Activated CD4-positive, alpha-beta T cell treated with anti-CD3 and anti-CD28 coated beads, Interleukin-2, amount 10 ng/mL, durations not matched to agents 7 days and 5 days (primary cell): ENCODE measurements around the gene CRYBG1. TPM values are rescaled to one million over a fixed set of nuclear protein-coding genes. Genes with fewer than 3 reads are reported as not detected.

Experiments used
- CTCF ChIA-PET: fragments of 350-600 bp; sonication (Branson Sonifier 250); formaldehyde crosslinking; loops from one replicate; lab custom pipeline; 2021; ENCODE audit warnings: antibody characterized with exemption; lab: Charles Lee
- POLR2A ChIA-PET: fragments of 350-600 bp; sonication (Branson Sonifier 250); formaldehyde crosslinking; loops from one replicate; lab custom pipeline; 2021; ENCODE audit warnings: antibody characterized with exemption; lab: Charles Lee
- DNase-seq: peaks from one replicate; pipeline ENCODE4 v3.0.0-alpha.2; 2020
- H3K27ac Mint-ChIP-seq: one replicate; pipeline ENCODE4 v1.8.0; 2021; ENCODE audit warnings: mild to moderate bottlenecking, moderate library complexity, mixed read lengths
- H3K27me3 Mint-ChIP-seq: one replicate; pipeline ENCODE4 v1.8.0; 2021; ENCODE audit warnings: mixed read lengths
- H3K36me3 Mint-ChIP-seq: one replicate; pipeline ENCODE4 v1.8.0; 2021; ENCODE audit warnings: low read depth, mixed read lengths
- H3K4me1 Mint-ChIP-seq: one replicate; pipeline ENCODE4 v1.8.0; 2021; ENCODE audit warnings: mixed read lengths
- H3K4me3 Mint-ChIP-seq: one replicate; pipeline ENCODE4 v1.8.0; 2021; ENCODE audit warnings: mild to moderate bottlenecking, moderate library complexity, mixed read lengths
- H3K9me3 Mint-ChIP-seq: one replicate; pipeline ENCODE4 v1.8.0; 2021; ENCODE audit warnings: mixed read lengths
- total RNA-seq, 2 experiments: library from RNA; stranded (reverse); gene quantifications; one replicate each; pipeline ENCODE4 v1.2.3, GENCODE V29; 2021

The CRYBG1 gene
- total RNA-seq, 2 experiments from 2014 or later = 41.1 to 46.8 TPM

DNA sequence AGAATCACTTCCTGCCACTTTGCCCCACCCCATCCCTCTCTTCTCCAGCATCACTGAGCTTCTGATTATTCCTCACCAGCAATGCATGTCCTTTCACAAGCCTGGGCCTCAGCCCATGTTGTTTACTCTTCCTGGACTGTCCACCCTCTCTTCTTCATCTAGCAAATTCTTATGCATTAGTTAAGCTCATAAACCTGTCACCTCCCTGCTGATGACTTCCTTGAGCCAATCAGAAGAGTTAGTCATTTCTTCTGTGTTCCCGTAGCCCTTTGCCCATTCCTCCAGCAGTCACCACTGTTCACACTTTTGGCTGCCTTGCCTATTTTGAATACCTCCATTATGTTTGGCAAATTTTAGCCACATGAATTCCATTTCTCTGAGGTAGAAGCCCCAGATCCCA lies 4.1 kb upstream of the CRYBG1 start:
- DNase-seq = no peak
- Mint-ChIP-seq H3K36me3 (no peaks in the 10 kb centered on the region), H3K9me3 (no peaks in the 10 kb centered on the region), H3K27ac (no peak overlapping the region), H3K4me1 (peaks cover 12% of the 10 kb centered on the region), H3K27me3 (peaks cover 63% of the 10 kb centered on the region), H3K4me3 (no peak overlapping the region)
- POLR2A ChIA-PET = no interaction called here
- CTCF ChIA-PET = interaction anchor here (0.9 to 1.1 kb wide), 2 partner anchors 14 to 16 kb away, joined by 3 to 4 read pairs; no protein-coding TSS in a partner anchor

DNA sequence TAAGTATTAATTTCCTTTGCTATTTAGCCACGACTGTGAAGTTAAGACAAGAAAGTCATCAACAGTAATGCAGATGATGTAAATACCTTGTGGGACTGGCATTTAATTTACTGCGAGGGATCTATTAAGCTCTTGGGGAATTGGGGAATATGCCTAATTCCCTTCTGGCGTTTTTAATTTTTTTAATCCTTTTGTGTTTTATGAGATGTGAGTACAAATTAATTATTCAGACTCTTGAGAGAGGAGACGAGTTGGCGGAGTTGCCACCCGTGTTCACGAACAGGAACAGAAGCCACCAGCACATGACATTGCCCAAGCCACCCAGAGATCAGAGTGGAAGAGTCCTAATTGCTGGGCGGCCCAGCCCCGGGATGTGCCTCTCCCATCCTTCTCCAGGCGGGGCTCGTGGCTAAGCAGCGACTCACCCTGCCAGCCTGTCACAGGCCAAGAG lies 533 bp upstream of the CRYBG1 start:
- H3K27ac Mint-ChIP-seq = no peak overlapping the region
- no peaks in the 10 kb centered on the region for H3K9me3 Mint-ChIP-seq
- no peaks in the 10 kb centered on the region for H3K36me3 Mint-ChIP-seq
- peaks cover 13% of the 10 kb centered on the region for H3K4me1 Mint-ChIP-seq
- peak overlapping the region; percentile 61 for H3K4me3 Mint-ChIP-seq
- H3K27me3 Mint-ChIP-seq = peaks cover 58% of the 10 kb centered on the region
- ChIA-PET CTCF (interaction anchor here (0.9 to 3.3 kb wide), 7 partner anchors 12 to 137 kb away, joined by 3 to 11 read pairs (median 3); no protein-coding TSS in a partner anchor), POLR2A (no interaction called here)
- DNase-seq = no peak

DNA sequence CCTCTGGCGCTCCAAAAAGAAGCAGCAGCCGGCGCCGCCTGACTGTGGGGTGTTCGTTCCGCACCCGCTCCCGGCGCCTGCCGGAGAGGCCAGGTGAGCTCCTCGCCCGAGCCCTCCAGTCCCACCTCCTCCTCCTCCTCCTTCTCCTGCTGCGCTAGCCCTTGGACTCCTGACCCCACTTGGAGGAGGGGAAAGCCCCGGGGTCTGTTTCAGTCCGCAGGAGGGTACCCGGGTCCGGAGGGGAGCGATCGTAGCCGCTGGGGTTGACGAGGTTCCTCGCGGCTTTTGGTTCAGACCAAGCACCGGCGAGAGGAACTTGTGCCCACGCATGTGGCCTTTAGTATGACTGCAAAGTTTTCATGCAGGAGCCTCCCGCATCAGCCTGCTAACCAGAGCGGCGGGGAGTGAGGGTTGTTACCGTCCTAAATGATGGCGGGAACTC lies 493 bp downstream of the CRYBG1 start:
- POLR2A ChIA-PET = no interaction called here
- Mint-ChIP-seq H3K4me1 (peaks cover 13% of the 10 kb centered on the region), H3K9me3 (no peaks in the 10 kb centered on the region), H3K27me3 (peaks cover 54% of the 10 kb centered on the region), H3K27ac (no peak overlapping the region), H3K36me3 (no peaks in the 10 kb centered on the region), H3K4me3 (peak overlapping the region; percentile 64)
- DNase-seq = peak; percentile 12
- CTCF ChIA-PET = interaction anchor here (0.6 to 3.3 kb wide), 17 partner anchors 9 to 390 kb away, joined by 3 to 11 read pairs (median 3); partner anchors contain the start of gene ATG5

DNA sequence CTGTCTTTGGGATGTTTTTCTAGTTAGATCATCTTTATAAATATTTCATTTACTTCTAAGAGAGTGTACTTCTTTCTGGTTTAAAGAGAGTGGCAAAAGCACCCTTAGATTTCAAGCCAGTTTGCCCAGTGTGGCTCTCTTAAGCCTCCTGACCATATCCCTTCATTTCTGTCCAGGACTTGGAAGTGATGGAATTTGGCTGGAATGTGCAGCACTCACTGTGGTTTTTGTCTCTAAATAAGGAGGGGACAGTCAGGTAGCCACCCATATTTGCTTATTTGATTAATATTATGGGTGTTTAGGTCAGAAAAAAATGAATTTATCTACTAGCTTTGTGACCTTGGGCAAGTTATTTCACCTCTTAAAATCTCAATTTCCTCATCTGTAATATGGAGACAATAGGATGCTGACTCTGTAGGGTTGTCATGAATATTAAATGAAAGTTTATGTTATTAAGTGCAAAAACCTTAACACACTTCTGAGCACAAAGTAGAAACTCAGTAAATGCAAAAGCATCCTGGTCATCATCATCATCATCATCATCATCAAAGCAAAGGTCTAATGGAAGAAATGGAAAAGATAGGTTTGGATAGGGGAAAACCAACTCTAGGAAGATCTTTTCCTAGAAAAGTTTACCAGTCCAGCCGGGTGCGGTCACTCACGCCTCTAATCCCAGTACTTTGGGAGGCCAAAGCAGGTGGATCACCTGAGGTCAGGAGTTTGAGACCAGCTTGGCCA lies 3.1 kb downstream of the CRYBG1 start:
- no peak overlapping the region for H3K4me3 Mint-ChIP-seq
- H3K9me3 Mint-ChIP-seq = no peaks in the 10 kb centered on the region
- peaks cover 13% of the 10 kb centered on the region for H3K4me1 Mint-ChIP-seq
- CTCF ChIA-PET = interaction anchor here (0.6 to 1.6 kb wide), 2 partner anchors 24 to 28 kb away, joined by 4 to 6 read pairs; no protein-coding TSS in a partner anchor
- peaks cover 39% of the 10 kb centered on the region for H3K27me3 Mint-ChIP-seq
- no peak overlapping the region for H3K27ac Mint-ChIP-seq
- POLR2A ChIA-PET = no interaction called here
- DNase-seq = no peak
- no peaks in the 10 kb centered on the region for H3K36me3 Mint-ChIP-seq

DNA sequence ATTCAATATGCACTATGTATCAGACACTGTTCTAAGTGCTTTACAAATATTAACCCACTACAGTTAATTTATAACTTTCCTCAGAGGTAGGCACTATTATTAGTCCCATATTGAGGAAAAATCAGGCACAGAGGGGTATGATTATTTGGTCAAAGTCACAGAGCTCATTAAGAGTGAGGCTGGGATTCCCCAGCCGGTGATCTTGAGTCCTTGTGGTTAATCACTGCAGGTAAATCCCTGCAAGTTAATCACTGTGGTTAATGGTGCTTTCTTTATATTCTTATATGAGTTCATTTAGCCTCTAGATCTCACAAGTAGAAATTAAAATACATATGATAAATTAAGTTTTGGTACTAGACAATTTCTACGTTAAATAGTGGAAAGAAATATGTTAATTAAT lies 9.2 kb downstream of the CRYBG1 start:
- H3K9me3 Mint-ChIP-seq = no peaks in the 10 kb centered on the region
- no peak for DNase-seq
- peaks cover 13% of the 10 kb centered on the region for H3K4me1 Mint-ChIP-seq
- H3K36me3 Mint-ChIP-seq = no peaks in the 10 kb centered on the region
- ChIA-PET CTCF (interaction anchor here (0.6 to 2.7 kb wide), 5 partner anchors 9 to 628 kb away, joined by 3 to 10 read pairs (median 4); partner anchors contain the start of gene CRYBG1), POLR2A (no interaction called here)
- H3K4me3 Mint-ChIP-seq = no peak overlapping the region
- H3K27ac Mint-ChIP-seq = no peak overlapping the region
- peaks cover 8% of the 10 kb centered on the region for H3K27me3 Mint-ChIP-seq

DNA sequence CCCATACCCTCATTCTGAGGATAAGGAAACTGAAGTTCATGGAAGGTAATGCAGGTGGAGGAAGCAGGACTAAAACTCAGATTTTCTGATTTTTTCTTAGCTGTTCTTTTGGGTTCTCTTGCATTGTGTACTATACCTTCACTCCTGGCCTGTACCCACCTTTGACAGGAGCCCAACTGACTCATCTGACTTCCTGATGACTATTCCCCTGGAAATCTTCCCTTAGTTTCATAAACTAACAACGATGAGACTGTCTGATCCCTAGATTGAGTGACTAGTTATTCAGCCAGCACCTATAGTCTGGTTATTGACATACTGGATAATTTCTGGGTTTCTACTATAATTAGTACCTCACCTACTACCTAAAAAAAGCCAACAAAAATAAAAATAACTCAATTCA lies 10.1 kb downstream of the CRYBG1 start:
- no peak for DNase-seq
- POLR2A ChIA-PET = no interaction called here
- CTCF ChIA-PET = interaction anchor here (0.6 to 2.7 kb wide), 3 partner anchors 10 to 608 kb away, joined by 3 to 10 read pairs (median 4); partner anchors contain the start of gene CRYBG1
- H3K27me3 Mint-ChIP-seq = peaks cover 7% of the 10 kb centered on the region
- no peak overlapping the region for H3K4me3 Mint-ChIP-seq
- H3K4me1 Mint-ChIP-seq = peaks cover 13% of the 10 kb centered on the region
- no peaks in the 10 kb centered on the region for H3K36me3 Mint-ChIP-seq
- no peaks in the 10 kb centered on the region for H3K9me3 Mint-ChIP-seq
- no peak overlapping the region for H3K27ac Mint-ChIP-seq

DNA sequence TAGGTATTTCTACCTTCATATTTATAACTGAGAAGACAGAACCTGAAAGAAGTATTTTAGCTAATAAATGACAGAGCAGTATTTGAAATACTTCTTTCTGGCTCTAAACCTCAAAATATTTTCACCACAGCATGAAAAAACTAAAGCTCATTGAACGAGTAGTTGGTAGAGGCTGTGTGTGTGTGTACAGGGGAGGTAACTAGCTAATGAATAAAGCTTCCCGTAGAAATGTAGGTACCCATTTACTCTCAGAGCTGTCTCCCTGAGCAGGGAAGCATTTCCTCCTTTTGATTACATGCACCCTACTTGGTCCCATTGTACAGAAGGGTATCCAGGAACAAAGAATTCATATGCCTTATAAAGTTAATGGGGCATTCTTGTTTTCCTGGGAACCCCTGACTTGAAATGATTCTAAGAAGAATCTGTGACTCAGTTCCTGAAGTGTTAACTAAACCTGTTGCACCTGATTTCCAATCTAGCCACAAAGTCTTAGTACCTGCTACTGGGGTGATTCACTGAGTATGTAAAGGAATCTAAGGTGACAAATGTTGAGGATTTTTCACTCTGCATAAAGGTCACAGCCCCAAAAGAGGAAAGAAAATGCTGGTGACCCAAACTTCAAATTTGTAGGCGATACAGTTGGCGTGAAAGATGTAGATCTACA lies 12.5 kb downstream of the CRYBG1 start:
- ChIA-PET CTCF (interaction anchor here (1.1 to 1.2 kb wide), 2 partner anchors 10 to 625 kb away, joined by 3 to 4 read pairs; no protein-coding TSS in a partner anchor), POLR2A (no interaction called here)
- no peaks in the 10 kb centered on the region for H3K9me3 Mint-ChIP-seq
- H3K27me3 Mint-ChIP-seq = no peaks in the 10 kb centered on the region
- H3K36me3 Mint-ChIP-seq = no peaks in the 10 kb centered on the region
- H3K27ac Mint-ChIP-seq = no peak overlapping the region
- no peak overlapping the region for H3K4me3 Mint-ChIP-seq
- H3K4me1 Mint-ChIP-seq = peaks cover 13% of the 10 kb centered on the region
- DNase-seq = no peak

DNA sequence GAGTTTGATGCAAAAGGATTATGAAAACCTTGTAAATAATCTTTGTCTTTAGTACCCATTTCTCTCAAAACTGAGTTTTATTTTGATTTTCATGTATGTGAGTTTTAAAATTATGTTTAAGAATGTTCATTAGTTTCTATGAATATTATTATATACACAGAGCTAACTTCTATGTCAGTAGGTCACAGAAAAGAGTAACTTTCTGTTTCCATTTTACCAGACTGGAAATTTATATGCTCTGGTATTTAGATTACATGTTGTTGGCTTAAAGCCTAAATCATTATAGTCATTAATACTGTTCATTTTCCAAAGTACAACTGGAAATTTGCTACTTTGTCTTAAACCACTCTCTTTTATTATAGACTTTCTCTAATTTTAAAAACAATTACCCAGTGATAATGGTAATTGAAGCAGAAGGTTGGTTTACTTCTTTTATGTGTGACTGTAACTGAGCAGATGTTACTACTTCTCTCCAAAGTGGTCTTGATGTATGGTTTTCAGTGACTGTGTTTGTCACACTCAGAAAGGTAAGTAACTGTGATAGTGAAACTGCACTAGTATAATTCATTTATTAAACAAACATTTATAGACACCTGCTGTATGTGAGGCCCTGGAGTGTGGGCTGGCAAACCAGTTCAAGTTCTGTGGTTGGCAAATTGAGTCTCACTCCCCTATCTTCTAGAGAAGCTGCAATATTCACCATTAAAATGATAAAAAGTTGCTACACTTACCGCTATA lies 13.2 kb downstream of the CRYBG1 start:
- Mint-ChIP-seq H3K4me3 (no peak overlapping the region), H3K9me3 (no peaks in the 10 kb centered on the region), H3K4me1 (peaks cover 13% of the 10 kb centered on the region), H3K27ac (no peak overlapping the region), H3K27me3 (no peaks in the 10 kb centered on the region), H3K36me3 (no peaks in the 10 kb centered on the region)
- CTCF ChIA-PET = interaction anchor here (1.1 to 1.2 kb wide), 2 partner anchors 11 to 624 kb away, joined by 3 to 4 read pairs; no protein-coding TSS in a partner anchor
- DNase-seq = no peak
- POLR2A ChIA-PET = no interaction called here

DNA sequence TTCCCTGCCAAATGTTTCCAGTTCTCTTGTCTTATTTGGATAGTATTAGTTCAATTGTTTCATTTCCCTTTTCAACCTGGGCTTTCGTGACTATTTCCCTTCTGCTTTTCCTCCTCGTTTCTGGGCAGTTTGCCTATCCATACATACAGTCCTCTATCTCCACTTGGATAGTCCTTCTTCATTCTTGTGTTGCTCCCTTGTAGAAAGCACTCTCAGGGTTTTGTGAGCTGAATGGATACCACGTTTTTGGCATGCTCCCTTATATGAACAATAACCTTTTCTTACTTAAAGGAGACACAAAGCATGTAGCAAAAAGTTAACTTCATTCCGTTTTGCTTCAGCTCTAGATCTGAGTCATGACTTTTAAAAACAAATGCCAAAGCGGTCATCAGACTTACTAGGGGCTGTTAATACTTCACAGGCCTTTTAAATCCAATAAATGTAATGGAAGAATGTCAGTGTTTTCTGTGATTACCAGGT lies 16.6 kb downstream of the CRYBG1 start:
- H3K9me3 Mint-ChIP-seq = no peaks in the 10 kb centered on the region
- no peaks in the 10 kb centered on the region for H3K36me3 Mint-ChIP-seq
- no peak overlapping the region for H3K27ac Mint-ChIP-seq
- peaks cover 23% of the 10 kb centered on the region for H3K4me1 Mint-ChIP-seq
- POLR2A ChIA-PET = no interaction called here
- no peak overlapping the region for H3K4me3 Mint-ChIP-seq
- CTCF ChIA-PET = interaction anchor here (0.9 kb wide), 1 partner anchor 16 kb away, joined by 3 read pairs; no protein-coding TSS in a partner anchor
- DNase-seq = no peak
- H3K27me3 Mint-ChIP-seq = peaks cover 1% of the 10 kb centered on the region

DNA sequence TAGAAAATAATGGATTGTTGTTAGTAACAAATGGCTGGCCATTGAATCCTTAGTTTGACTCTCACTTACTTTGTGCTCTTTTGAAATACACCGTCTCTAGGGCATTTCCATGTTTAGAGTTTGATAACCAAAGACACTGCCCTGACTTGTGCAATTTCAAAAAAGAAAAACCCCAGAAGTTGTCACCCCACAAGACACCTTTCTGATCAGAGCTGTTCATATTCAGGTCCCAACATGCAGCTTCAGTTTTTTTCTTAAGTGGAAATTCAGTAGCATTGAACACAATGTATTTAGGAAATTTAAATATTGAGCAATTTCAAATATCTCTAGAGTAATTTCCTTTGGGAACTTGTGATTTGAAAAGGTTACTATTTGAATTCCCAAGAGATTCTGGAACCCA lies 19.4 kb downstream of the CRYBG1 start:
- H3K36me3 Mint-ChIP-seq = no peaks in the 10 kb centered on the region
- POLR2A ChIA-PET = no interaction called here
- DNase-seq = no peak

DNA sequence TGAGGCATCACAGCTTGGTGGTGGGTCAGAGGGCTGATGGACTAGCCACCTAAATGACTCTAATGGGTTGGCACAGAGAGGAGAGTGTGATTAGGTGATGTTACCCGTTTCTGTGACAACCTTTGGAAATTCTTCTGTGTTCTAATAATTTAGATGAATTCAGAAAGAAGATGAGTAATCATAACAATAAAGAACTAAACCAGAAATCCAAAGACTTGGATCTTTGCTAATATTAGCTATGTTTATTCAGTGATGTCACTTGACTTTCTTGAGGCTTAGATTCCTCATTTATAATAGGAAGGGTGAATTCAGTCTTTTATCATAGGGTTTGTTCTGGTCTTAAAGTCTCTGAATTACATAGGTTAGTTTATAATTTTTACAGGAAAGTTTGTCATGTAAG lies 19.9 kb downstream of the CRYBG1 start:
- no peak overlapping the region for H3K4me3 Mint-ChIP-seq
- POLR2A ChIA-PET = no interaction called here

More for the DNA sequence above, 19.4 kb downstream of the CRYBG1 start:
- Mint-ChIP-seq H3K4me3 (no peak overlapping the region), H3K27ac (no peak overlapping the region), H3K27me3 (peaks cover 1% of the 10 kb centered on the region), H3K9me3 (no peaks in the 10 kb centered on the region), H3K4me1 (peaks cover 9% of the 10 kb centered on the region)
- CTCF ChIA-PET = no interaction called here

DNA sequence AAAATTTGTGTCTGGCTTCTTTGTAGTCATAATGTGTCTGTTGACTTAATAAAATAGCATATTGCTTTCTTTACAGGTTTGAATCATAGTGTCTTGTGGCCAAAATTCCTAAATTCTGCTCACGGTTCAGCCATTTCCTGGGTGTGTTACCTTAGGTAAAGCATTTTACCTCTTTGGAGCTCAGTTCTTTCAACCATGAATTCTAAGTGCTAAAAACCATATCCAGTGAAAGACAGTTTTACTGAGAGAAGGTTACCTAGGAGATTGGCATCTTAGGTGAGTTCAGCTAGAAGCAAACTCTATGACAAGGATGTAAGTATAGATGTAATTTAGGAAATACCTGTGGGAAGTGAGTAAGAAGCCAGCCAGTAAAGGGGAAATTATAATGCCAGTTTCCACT lies 20.7 kb downstream of the CRYBG1 start:
- H3K27ac Mint-ChIP-seq = no peak overlapping the region
- peaks cover 1% of the 10 kb centered on the region for H3K27me3 Mint-ChIP-seq
- peaks cover 9% of the 10 kb centered on the region for H3K4me1 Mint-ChIP-seq
- ChIA-PET POLR2A (no interaction called here), CTCF (interaction anchor here (0.6 kb wide), 1 partner anchor 59 kb away, joined by 3 read pairs; no protein-coding TSS in a partner anchor)
- DNase-seq = no peak
- no peak overlapping the region for H3K4me3 Mint-ChIP-seq
- H3K36me3 Mint-ChIP-seq = no peaks in the 10 kb centered on the region
- H3K9me3 Mint-ChIP-seq = no peaks in the 10 kb centered on the region

More for the DNA sequence above, 19.9 kb downstream of the CRYBG1 start:
- peaks cover 1% of the 10 kb centered on the region for H3K27me3 Mint-ChIP-seq
- CTCF ChIA-PET = no interaction called here
- peaks cover 9% of the 10 kb centered on the region for H3K4me1 Mint-ChIP-seq
- no peaks in the 10 kb centered on the region for H3K36me3 Mint-ChIP-seq
- no peaks in the 10 kb centered on the region for H3K9me3 Mint-ChIP-seq
- DNase-seq = no peak
- no peak overlapping the region for H3K27ac Mint-ChIP-seq
